ENCODE data around the gene FXYD6. TPM values are rescaled to one million over a fixed set of nuclear protein-coding genes. Genes with fewer than 3 reads are reported as not detected.

FXYD6 gene
- total and polyA plus RNA-seq, 9 of the 15 experiments (the other 6 are each of a cell fraction or from before 2014, with no cell fraction given): 0.07 to 0.35 TPM; not detected in 7

GRCh38 chr11:117877120-117877784 lies 794 bp upstream of the FXYD6 start:
- TF ChIP-seq C11orf30 (IDR thresholded peaks at IDR 0.05; ENCODE audit: low read depth) (no peak), MYC (IDR thresholded peaks at IDR 0.05; ENCODE audit: low read depth, low read length) (no peak), MYC (CRISPR knock-in tag; IDR thresholded peaks at IDR 0.05; ENCODE audit: borderline replicate concordance, low read depth) (no peak), TBP (optimal IDR thresholded peaks at IDR 0.05; ENCODE audit: low read depth, low read length) (no peak), XRCC5 (IDR thresholded peaks at IDR 0.05; ENCODE audit: low read depth, low read length) (no peak), KAT2B (IDR thresholded peaks at IDR 0.05; ENCODE audit: low read depth, low read length) (no peak)
- H3K9ac ChIP-seq (ENCODE audit: insufficient read depth in 1 of 2, low read depth in 2 of 2, low read length in 2 of 2): no peak overlapping the region
- no peak overlapping the region for H3K4me2 ChIP-seq (ENCODE audit: insufficient read depth, low read length)
- DNase-seq (ENCODE audit: extremely low read depth in 1 of 4, low spot score in 3 of 4) (no peak), FAIRE-seq (no peak), ATAC-seq (no peak)
- peaks cover 0 to 11% of the 10 kb centered on the region in 2 experiments; a peak in 2 of 5 replicates for H3K4me1 ChIP-seq (replicated peaks in 1 of 2; ENCODE audit: control insufficient read depth in 2 of 2, insufficient read depth in 2 of 2, low read length in 2 of 2)
- H3K79me2 ChIP-seq (ENCODE audit: control insufficient read depth, insufficient read depth, low read length): no peaks in the 10 kb centered on the region
- peaks cover 78 to 95% of the 10 kb centered on the region in 2 experiments for H3K27me3 ChIP-seq (ENCODE audit: control insufficient read depth in 2 of 2, insufficient read depth in 2 of 2, low read length in 2 of 2)
- ChIA-PET POLR2A (no interaction called here), CTCF (ENCODE audit: low intra/inter-chr PET ratio) (no interaction called here)
- H3K9me1 ChIP-seq (ENCODE audit: control insufficient read depth, insufficient read depth, low read length): no peaks in the 10 kb centered on the region
- intact Hi-C loops (cut with micrococcal nuclease): no loop called here
- in situ Hi-C loops (cut with MboI): no loop called here
- no peaks in the 10 kb centered on the region for H3K9me3 ChIP-seq (replicated peaks; ENCODE audit: control insufficient read depth, insufficient read depth, low read depth, low read length)
- H3K36me3 ChIP-seq (ENCODE audit: control insufficient read depth, insufficient read depth, low read length): no peaks in the 10 kb centered on the region
- no peak overlapping the region for H2AFZ ChIP-seq (ENCODE audit: low read depth, low read length)
- peaks cover 13% of the 10 kb centered on the region for H4K20me1 ChIP-seq (replicated peaks; ENCODE audit: control insufficient read depth, insufficient read depth, low read length)
- BruUV-seq (replicated peaks): no TSS peak
- no peak overlapping the region for H3K4me3 ChIP-seq
- WGBS (ENCODE audit: insufficient coverage, low coverage, missing lambda C conversion rate): 0% methylated on average over 12 of the region's 12 CpGs
- H3K27ac ChIP-seq (ENCODE audit: extremely low read depth, low read depth, low read length): no peak overlapping the region

- 1% methylated on average over 8 of the region's 9 CpGs for WGBS (ENCODE audit: insufficient coverage, low coverage, missing lambda C conversion rate)
- Histone ChIP-seq H2AFZ (ENCODE audit: low read depth, low read length) (no peak overlapping the region), H4K20me1 (replicated peaks; ENCODE audit: control insufficient read depth, insufficient read depth, low read length) (peaks cover 13% of the 10 kb centered on the region), H3K4me3 (no peak overlapping the region), H3K4me2 (ENCODE audit: insufficient read depth, low read length) (no peak overlapping the region), H3K36me3 (ENCODE audit: control insufficient read depth, insufficient read depth, low read length) (no peaks in the 10 kb centered on the region), H3K4me1 (replicated peaks in 1 of 2; ENCODE audit: control insufficient read depth in 2 of 2, insufficient read depth in 2 of 2, low read length in 2 of 2) (peaks cover 0 to 11% of the 10 kb centered on the region in 2 experiments; a peak in 2 of 5 replicates), H3K27ac (ENCODE audit: extremely low read depth, low read depth, low read length) (no peak overlapping the region), H3K9ac (ENCODE audit: insufficient read depth in 1 of 2, low read depth in 2 of 2, low read length in 2 of 2) (no peak overlapping the region), H3K27me3 (ENCODE audit: control insufficient read depth in 2 of 2, insufficient read depth in 2 of 2, low read length in 2 of 2) (peaks cover 75 to 95% of the 10 kb centered on the region in 2 experiments), H3K9me1 (ENCODE audit: control insufficient read depth, insufficient read depth, low read length) (no peaks in the 10 kb centered on the region), H3K79me2 (ENCODE audit: control insufficient read depth, insufficient read depth, low read length) (no peaks in the 10 kb centered on the region), H3K9me3 (replicated peaks; ENCODE audit: control insufficient read depth, insufficient read depth, low read depth, low read length) (no peaks in the 10 kb centered on the region)
- CTCF ChIA-PET (ENCODE audit: low intra/inter-chr PET ratio): no interaction called here
- no TSS peak for BruUV-seq (replicated peaks)
- in situ Hi-C loops (cut with MboI) (no loop called here), intact Hi-C loops (cut with micrococcal nuclease) (no loop called here)
- DNase-seq (ENCODE audit: extremely low read depth in 1 of 4, low spot score in 3 of 4) (no peak), FAIRE-seq (no peak), ATAC-seq (no peak)
- POLR2A ChIA-PET: no interaction called here
- TF ChIP-seq BACH1 (tag; IDR thresholded peaks at IDR 0.05): no peak
- TF ChIP-seq ZNF644 (tag; IDR thresholded peaks at IDR 0.05; ENCODE audit: low read depth): no peak
- TF ChIP-seq C11orf30 (IDR thresholded peaks at IDR 0.05; ENCODE audit: low read depth): no peak
- TF ChIP-seq USF2 (CRISPR knock-in tag; IDR thresholded peaks at IDR 0.05): no peak
- no peak for TF ChIP-seq PBX2 (CRISPR knock-in tag; IDR thresholded peaks at IDR 0.05; ENCODE audit: low read depth)
- no peak for TF ChIP-seq PBX2 (tag; conservative IDR thresholded peaks at IDR 0.05; ENCODE audit: low read depth)
- no peak for TF ChIP-seq SIN3A (IDR thresholded peaks at IDR 0.05; ENCODE audit: borderline replicate concordance in 2 of 2, control insufficient read depth in 1 of 2, low read depth in 2 of 2, low read length in 2 of 2)
- TF ChIP-seq ZNF780A (CRISPR knock-in tag; IDR thresholded peaks at IDR 0.05): no peak
- no peak for TF ChIP-seq ERF (CRISPR knock-in tag; IDR thresholded peaks at IDR 0.05)
Measured at GRCh38 chr11:117876059-117876340, 458 bp downstream of the FXYD6 start.

Data from K562 (cell line).